HL-60 (cell line): ENCODE measurements around the gene HNRNPAB.

Experiments used
- DNase-seq, 2 experiments: peaks; one replicate each; pipeline ENCODE4 v3.0.0-alpha.2; 2010 to 2020; ENCODE audit warnings: low read depth in 1 of 2, low spot score in 1 of 2
- H3K27ac ChIP-seq: fragments of 250-450 bp; sonication (Bioruptor Pico); replicated peaks from 2 replicates; pipeline ENCODE4 v1.5.1; 2020; ENCODE audit warnings: mild to moderate bottlenecking, moderate library complexity
- H3K27me3 ChIP-seq: fragments of 250-450 bp; sonication (Bioruptor Pico); 2 replicates; pipeline ENCODE4 v1.5.1; 2021; ENCODE audit warnings: mild to moderate bottlenecking, moderate library complexity; ENCODE audit not compliant: insufficient read depth, poor library complexity, severe bottlenecking
- H3K4me3 ChIP-seq: replicated peaks from 2 replicates; pipeline ENCODE4 v1.5.1; 2011; ENCODE audit warnings: mild to moderate bottlenecking, control low read depth, low read length; ENCODE audit not compliant: insufficient read depth
- CTCF ChIP-seq: IDR thresholded peaks from one replicate; pipeline ENCODE4 v1.5.1; 2011; ENCODE audit warnings: low read length, control low read depth, inconsistent platforms; ENCODE audit not compliant: insufficient read depth
- GABPA ChIP-seq: IDR thresholded peaks from 2 replicates; pipeline ENCODE4 v1.6.1; 2012; ENCODE audit warnings: low read depth
- POLR2AphosphoS5 ChIP-seq: IDR thresholded peaks from 2 replicates; pipeline ENCODE4 v1.6.1; 2012; ENCODE audit warnings: low read depth
- REST ChIP-seq: IDR thresholded peaks from 2 replicates; pipeline ENCODE4 v1.6.1; 2012; ENCODE audit warnings: low read depth; ENCODE audit not compliant: insufficient replicate concordance
- SPI1 ChIP-seq: IDR thresholded peaks from 2 replicates; pipeline ENCODE4 v1.6.1; 2012; ENCODE audit warnings: low read depth, mild to moderate bottlenecking, borderline replicate concordance

The HNRNPAB gene

GRCh38 chr5:178232920-178233429 is 28.6 kb downstream of the HNRNPAB start:
- TF ChIP-seq CTCF (no peak), GABPA (no peak), REST (no peak), SPI1 (no peak), POLR2AphosphoS5 (no peak; the same call in 1 of the 2 replicates)
- no peak for DNase-seq
- Histone ChIP-seq H3K4me3 (peak overlapping the region; percentile 90), H3K27ac (peak overlapping the region; percentile 83), H3K27me3 (no peaks in the 10 kb centered on the region)

DNA sequence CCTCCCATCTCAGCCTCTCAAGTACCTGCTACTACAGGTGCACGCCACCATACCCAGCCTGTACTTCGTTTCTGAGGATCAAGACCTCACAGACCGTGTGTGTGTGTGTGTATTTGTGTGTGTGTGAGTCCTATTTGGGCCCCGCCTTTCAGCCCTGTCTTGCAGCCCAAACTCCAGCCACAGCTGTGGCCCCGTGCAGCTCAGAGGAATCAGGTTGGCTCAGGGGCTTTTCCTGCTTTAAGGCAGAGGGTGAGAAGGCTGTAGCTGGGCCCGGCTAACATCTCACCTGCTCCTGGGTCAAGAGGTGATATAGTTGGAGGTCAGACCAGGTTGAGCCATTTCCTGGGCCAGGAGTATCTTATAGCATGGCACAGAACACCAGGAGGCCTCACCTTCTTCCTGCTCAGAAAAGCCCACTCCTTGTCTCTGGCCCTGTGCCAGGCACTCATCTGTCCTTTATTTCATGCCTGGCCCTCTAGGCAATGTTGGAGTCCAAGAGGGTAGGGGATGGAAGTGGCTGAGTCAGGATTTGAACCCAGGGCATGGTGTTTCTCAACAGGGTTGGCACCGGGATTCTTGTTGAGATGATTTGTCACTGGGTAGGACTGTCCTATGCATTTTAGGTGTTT is 29.9 kb downstream of the HNRNPAB start:
- DNase-seq, result no peak
- no peak overlapping the region for H3K4me3 ChIP-seq
- H3K27ac ChIP-seq, result no peak overlapping the region; the same call in 1 of the 2 replicates
- TF ChIP-seq GABPA (no peak), SPI1 (no peak), CTCF (no peak), REST (no peak), POLR2AphosphoS5 (no peak)
- H3K27me3 ChIP-seq, result no peaks in the 10 kb centered on the region

DNA sequence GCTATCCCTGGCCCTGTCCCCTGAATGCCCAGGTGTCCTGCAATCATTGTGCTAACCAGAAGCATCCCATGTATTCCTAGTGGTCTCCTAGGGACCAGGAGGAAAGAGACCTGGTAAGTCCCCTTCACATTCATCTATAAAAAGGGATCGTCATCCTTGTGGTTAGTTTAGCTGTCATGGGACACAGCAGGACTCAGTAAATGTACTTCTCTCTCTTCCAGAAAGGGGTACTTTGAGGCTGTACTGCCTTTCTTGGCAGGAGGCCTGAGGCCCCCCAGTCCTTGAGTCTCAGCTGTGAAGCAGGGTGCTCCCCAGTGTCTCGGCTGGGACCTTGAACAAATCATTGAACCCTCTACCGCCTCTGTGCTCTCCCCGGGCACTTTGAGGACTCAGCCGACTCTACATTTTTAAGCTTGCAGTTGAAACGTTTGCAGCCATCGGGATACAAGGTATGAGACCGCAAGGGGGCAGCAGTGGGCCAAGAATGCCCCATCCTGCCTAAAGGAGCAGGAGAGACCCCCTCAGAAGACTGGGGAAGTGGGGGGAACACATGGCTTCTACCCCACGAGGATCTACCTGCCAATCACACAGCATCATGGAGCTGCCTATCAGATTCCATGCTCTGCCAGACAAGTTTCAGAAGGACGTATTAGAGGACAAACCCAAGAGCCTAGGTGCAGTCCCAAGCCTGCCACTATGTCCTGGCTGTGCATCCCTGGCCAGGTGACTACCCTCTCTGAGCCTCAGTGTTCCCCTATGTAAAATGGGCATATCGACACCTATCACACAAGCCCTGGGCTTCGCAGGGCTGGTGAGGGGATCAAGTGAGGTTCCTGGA is 30.6 kb downstream of the HNRNPAB start:
- H3K27me3 ChIP-seq, result no peaks in the 10 kb centered on the region
- peak overlapping the region; percentile 37 for H3K27ac ChIP-seq
- peak in 1 of 2 experiments; percentile 76 for DNase-seq
- no peak overlapping the region for H3K4me3 ChIP-seq
- TF ChIP-seq GABPA (no peak), CTCF (peak; percentile 72), POLR2AphosphoS5 (peak; percentile 17; the same call in 1 of the 2 replicates), REST (no peak), SPI1 (no peak)
